ENCODE data around the gene SLC6A17. TPM values are rescaled to one million over a fixed set of nuclear protein-coding genes. Genes with fewer than 3 reads are reported as not detected.

SLC6A17 gene
- total and polyA plus RNA-seq, 7 donors: under 0.01 to 0.83 (median 0.36) TPM; not detected in 2

DNA sequence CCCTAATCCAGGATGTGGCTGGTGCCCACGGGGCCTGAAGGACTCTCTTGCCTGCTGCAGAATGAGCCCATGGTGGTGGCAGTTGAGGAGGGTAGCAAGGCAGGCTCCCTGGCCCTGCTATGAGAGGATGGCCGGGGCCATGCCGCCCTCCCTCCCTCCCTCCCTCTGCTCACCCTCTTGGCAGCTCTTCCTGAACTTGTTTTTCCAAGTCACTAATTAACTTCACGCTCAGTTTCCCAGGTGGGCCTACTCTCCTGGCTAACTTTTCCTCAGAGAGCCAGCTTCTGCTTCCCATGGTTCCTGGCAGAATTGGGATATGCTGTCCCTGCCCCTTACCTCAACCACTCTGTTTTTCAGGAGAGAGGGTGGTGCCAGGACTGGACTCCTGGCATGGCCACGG, 70.0 kb downstream of the SLC6A17 start:
- no peaks in the 10 kb centered on the region for H3K9me3 ChIP-seq
- no peaks in the 10 kb centered on the region for H3K27me3 ChIP-seq
- H3K4me1 ChIP-seq: no peaks in the 10 kb centered on the region
- peaks cover 0 to 10% (median 2%) of the 10 kb centered on the region in 4 donors for H3K36me3 ChIP-seq
- intact Hi-C loops (cut with DNase I): no loop called here
- TF ChIP-seq, protein P1, sequence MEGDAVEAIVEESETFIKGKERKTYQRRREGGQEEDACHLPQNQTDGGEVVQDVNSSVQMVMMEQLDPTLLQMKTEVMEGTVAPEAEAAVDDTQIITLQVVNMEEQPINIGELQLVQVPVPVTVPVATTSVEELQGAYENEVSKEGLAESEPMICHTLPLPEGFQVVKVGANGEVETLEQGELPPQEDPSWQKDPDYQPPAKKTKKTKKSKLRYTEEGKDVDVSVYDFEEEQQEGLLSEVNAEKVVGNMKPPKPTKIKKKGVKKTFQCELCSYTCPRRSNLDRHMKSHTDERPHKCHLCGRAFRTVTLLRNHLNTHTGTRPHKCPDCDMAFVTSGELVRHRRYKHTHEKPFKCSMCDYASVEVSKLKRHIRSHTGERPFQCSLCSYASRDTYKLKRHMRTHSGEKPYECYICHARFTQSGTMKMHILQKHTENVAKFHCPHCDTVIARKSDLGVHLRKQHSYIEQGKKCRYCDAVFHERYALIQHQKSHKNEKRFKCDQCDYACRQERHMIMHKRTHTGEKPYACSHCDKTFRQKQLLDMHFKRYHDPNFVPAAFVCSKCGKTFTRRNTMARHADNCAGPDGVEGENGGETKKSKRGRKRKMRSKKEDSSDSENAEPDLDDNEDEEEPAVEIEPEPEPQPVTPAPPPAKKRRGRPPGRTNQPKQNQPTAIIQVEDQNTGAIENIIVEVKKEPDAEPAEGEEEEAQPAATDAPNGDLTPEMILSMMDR (IDR thresholded peaks at IDR 0.05): no peak
- TF ChIP-seq POLR2A (IDR thresholded peaks at IDR 0.05) (no peak), POLR2AphosphoS5 (IDR thresholded peaks at IDR 0.05) (no peak), EP300 (IDR thresholded peaks at IDR 0.05) (no peak)
- 32 to 68% methylated on average over 5 of the region's 5 CpGs for WGBS, 2 donors
- H3K27ac ChIP-seq: no peak overlapping the region
- H3K4me3 ChIP-seq: no peak overlapping the region
- no peak for DNase-seq

GRCh38 chr1:110221119-110221518, 70.8 kb downstream of the SLC6A17 start:
- Histone ChIP-seq H3K9me3 (no peaks in the 10 kb centered on the region), H3K27ac (no peak overlapping the region), H3K4me1 (no peaks in the 10 kb centered on the region), H3K4me3 (no peak overlapping the region), H3K27me3 (no peaks in the 10 kb centered on the region), H3K36me3 (peaks cover 0 to 10% (median 2%) of the 10 kb centered on the region in 4 donors)
- intact Hi-C loops (cut with DNase I): no loop called here
- WGBS, 2 donors: 91 to 96% methylated on average over 4 of the region's 4 CpGs
- no peak for DNase-seq
- TF ChIP-seq, protein P1 (IDR thresholded peaks at IDR 0.05): no peak
- no peak for TF ChIP-seq EP300 (IDR thresholded peaks at IDR 0.05)
- TF ChIP-seq POLR2A (IDR thresholded peaks at IDR 0.05): no peak
- TF ChIP-seq POLR2AphosphoS5 (IDR thresholded peaks at IDR 0.05): no peak

GRCh38 chr1:110223127-110223526, 72.8 kb downstream of the SLC6A17 start:
- 97 to 98% methylated on average over 27 of the region's 27 CpGs for WGBS, 2 donors

GRCh38 chr1:110223581-110223980, 73.3 kb downstream of the SLC6A17 start:
- H3K36me3 ChIP-seq: peaks cover 0 to 11% (median 2%) of the 10 kb centered on the region in 4 donors
- WGBS, 2 donors: 96% methylated on average over 17 of the region's 17 CpGs
- H3K27me3 ChIP-seq: no peaks in the 10 kb centered on the region

More at GRCh38 chr1:110223127-110223526, 72.8 kb downstream of the SLC6A17 start:
- no peak overlapping the region for H3K27ac ChIP-seq
- no peaks in the 10 kb centered on the region for H3K27me3 ChIP-seq
- DNase-seq: no peak
- H3K4me3 ChIP-seq: no peak overlapping the region
- no peaks in the 10 kb centered on the region for H3K9me3 ChIP-seq
- H3K36me3 ChIP-seq: peaks cover 0 to 10% (median 2%) of the 10 kb centered on the region in 4 donors
- intact Hi-C loops (cut with DNase I): no loop called here
- TF ChIP-seq EP300 (IDR thresholded peaks at IDR 0.05): no peak
- TF ChIP-seq POLR2AphosphoS5 (IDR thresholded peaks at IDR 0.05): no peak
- TF ChIP-seq, protein P1 (IDR thresholded peaks at IDR 0.05): no peak
- no peak for TF ChIP-seq POLR2A (IDR thresholded peaks at IDR 0.05)
- no peaks in the 10 kb centered on the region for H3K4me1 ChIP-seq

More at GRCh38 chr1:110223581-110223980, 73.3 kb downstream of the SLC6A17 start:
- H3K27ac ChIP-seq: no peak overlapping the region
- intact Hi-C loops (cut with DNase I): no loop called here
- H3K4me1 ChIP-seq: no peaks in the 10 kb centered on the region
- H3K4me3 ChIP-seq: no peak overlapping the region
- H3K9me3 ChIP-seq: no peaks in the 10 kb centered on the region
- no peak for TF ChIP-seq EP300 (IDR thresholded peaks at IDR 0.05)
- no peak for TF ChIP-seq POLR2AphosphoS5 (IDR thresholded peaks at IDR 0.05)
- TF ChIP-seq, protein P1 (IDR thresholded peaks at IDR 0.05): no peak
- TF ChIP-seq POLR2A (IDR thresholded peaks at IDR 0.05): no peak
- no peak for DNase-seq
